ENCODE measurements around the gene SERPINA12. TPM values are rescaled to one million over a fixed set of nuclear protein-coding genes. Genes with fewer than 3 reads are reported as not detected.
A peak's percentile ranks its signal among the peaks of the same experiment; 100 is the strongest.

SERPINA12 gene
- total RNA-seq, 1 donor from 2014 or later, result not detected

GRCh38 chr14:94548999-94549985, 40.0 kb upstream of the SERPINA12 start:
- Mint-ChIP-seq H3K9me3 (peaks cover 7% of the 10 kb centered on the region), H3K4me1 (no peaks in the 10 kb centered on the region), H3K4me3 (no peak overlapping the region), H3K27ac (no peak overlapping the region), H3K27me3 (peaks cover 10% of the 10 kb centered on the region), H3K36me3 (ENCODE audit: low read depth) (no peaks in the 10 kb centered on the region)
- POLR2A ChIA-PET, result no interaction called here
- intact Hi-C loops (cut with micrococcal nuclease), result loop anchor here (1.0 kb wide), 3 partner anchors 63 to 126 kb away; no protein-coding TSS in a partner anchor
- DNase-seq, result peak; percentile 31
- peak; percentile 31 for ATAC-seq (ENCODE audit: low read depth)
- no peak for TF ChIP-seq CTCF (IDR thresholded peaks at IDR 0.05)
- CTCF ChIA-PET, result interaction anchor here (0.7 to 1.9 kb wide), 7 partner anchors 8 to 127 kb away, joined by 3 to 21 read pairs (median 4); partner anchors contain the start of gene SERPINA4

- intact Hi-C loops (cut with micrococcal nuclease), result no loop called here
- Mint-ChIP-seq H3K36me3 (ENCODE audit: low read depth) (no peaks in the 10 kb centered on the region), H3K27ac (no peak overlapping the region), H3K27me3 (peaks cover 9% of the 10 kb centered on the region), H3K4me1 (no peaks in the 10 kb centered on the region), H3K4me3 (no peak overlapping the region), H3K9me3 (peaks cover 2% of the 10 kb centered on the region)
- no peak for DNase-seq
- ChIA-PET POLR2A (no interaction called here), CTCF (interaction anchor here (0.7 to 1.9 kb wide), 7 partner anchors 9 to 126 kb away, joined by 3 to 21 read pairs (median 4); partner anchors contain the start of gene SERPINA4)
- no peak for ATAC-seq (ENCODE audit: low read depth)
- no peak for TF ChIP-seq CTCF (IDR thresholded peaks at IDR 0.05)
Observed at GRCh38 chr14:94548131-94548998, 39.1 kb upstream of the SERPINA12 start.

- H3K4me1 Mint-ChIP-seq, result no peaks in the 10 kb centered on the region
- no peak for TF ChIP-seq CTCF (IDR thresholded peaks at IDR 0.05)
- CTCF ChIA-PET, result interaction anchor here (0.8 to 1.9 kb wide), 2 partner anchors 62 to 114 kb away, joined by 3 to 21 read pairs; no protein-coding TSS in a partner anchor
- H3K9me3 Mint-ChIP-seq, result peaks cover 2% of the 10 kb centered on the region
- no peak for ATAC-seq (ENCODE audit: low read depth)
- H3K27ac Mint-ChIP-seq, result no peak overlapping the region
- no peaks in the 10 kb centered on the region for H3K36me3 Mint-ChIP-seq (ENCODE audit: low read depth)
- DNase-seq, result no peak
- H3K27me3 Mint-ChIP-seq, result peaks cover 9% of the 10 kb centered on the region
- intact Hi-C loops (cut with micrococcal nuclease), result no loop called here
- POLR2A ChIA-PET, result no interaction called here
- H3K4me3 Mint-ChIP-seq, result no peak overlapping the region
Observed at GRCh38 chr14:94547726-94548125, 38.5 kb upstream of the SERPINA12 start.

- Mint-ChIP-seq H3K4me3 (no peak overlapping the region), H3K36me3 (ENCODE audit: low read depth) (no peaks in the 10 kb centered on the region), H3K27me3 (peaks cover 5% of the 10 kb centered on the region), H3K27ac (no peak overlapping the region), H3K9me3 (peaks cover 2% of the 10 kb centered on the region), H3K4me1 (no peaks in the 10 kb centered on the region)
- TF ChIP-seq CTCF (IDR thresholded peaks at IDR 0.05), result no peak
- ChIA-PET POLR2A (no interaction called here), CTCF (no interaction called here)
- intact Hi-C loops (cut with micrococcal nuclease), result no loop called here
- DNase-seq, result no peak
- no peak for ATAC-seq (ENCODE audit: low read depth)
Observed at GRCh38 chr14:94547151-94547680, 37.9 kb upstream of the SERPINA12 start.
